ENCODE measurements around the gene AS3MT.

AS3MT gene

DNA sequence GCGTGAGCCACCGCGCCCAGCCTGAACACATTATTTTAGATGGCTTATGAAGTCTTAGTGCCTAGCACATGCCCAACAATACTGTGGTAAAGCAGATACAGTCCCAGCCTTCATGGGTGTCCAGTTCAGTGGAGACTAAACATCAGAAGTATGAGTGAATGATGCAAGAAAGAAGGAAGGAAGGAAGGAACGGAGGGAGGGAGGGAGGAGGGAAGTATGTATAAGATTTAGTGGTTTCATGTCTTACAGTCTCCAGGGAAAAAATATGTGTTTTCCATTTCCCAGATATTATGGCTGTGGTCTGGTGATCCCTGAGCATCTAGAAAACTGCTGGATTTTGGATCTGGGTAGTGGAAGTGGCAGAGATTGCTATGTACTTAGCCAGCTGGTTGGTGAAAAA, 2.9 kb downstream of the AS3MT start:
- H3K36me3 Mint-ChIP-seq (ENCODE audit: low read depth) = peaks cover 22% of the 10 kb centered on the region
- TF ChIP-seq CTCF (IDR thresholded peaks at IDR 0.05) = no peak
- H3K4me1 Mint-ChIP-seq = peaks cover 21% of the 10 kb centered on the region
- peaks cover 4% of the 10 kb centered on the region for H3K27me3 Mint-ChIP-seq (ENCODE audit: low read depth, poor library complexity)
- no peaks in the 10 kb centered on the region for H3K9me3 Mint-ChIP-seq
- H3K4me3 Mint-ChIP-seq = no peak overlapping the region
- H3K27ac Mint-ChIP-seq = no peak overlapping the region
- DNase-seq = no peak

GRCh38 chr10:102876747-102877153, 7.5 kb downstream of the AS3MT start:
- TF ChIP-seq CTCF (IDR thresholded peaks at IDR 0.05) = no peak
- Mint-ChIP-seq H3K36me3 (ENCODE audit: low read depth) (peaks cover 41% of the 10 kb centered on the region), H3K4me3 (no peak overlapping the region), H3K27ac (no peak overlapping the region), H3K9me3 (no peaks in the 10 kb centered on the region), H3K4me1 (no peaks in the 10 kb centered on the region), H3K27me3 (ENCODE audit: low read depth, poor library complexity) (no peaks in the 10 kb centered on the region)
- no peak for DNase-seq

DNA sequence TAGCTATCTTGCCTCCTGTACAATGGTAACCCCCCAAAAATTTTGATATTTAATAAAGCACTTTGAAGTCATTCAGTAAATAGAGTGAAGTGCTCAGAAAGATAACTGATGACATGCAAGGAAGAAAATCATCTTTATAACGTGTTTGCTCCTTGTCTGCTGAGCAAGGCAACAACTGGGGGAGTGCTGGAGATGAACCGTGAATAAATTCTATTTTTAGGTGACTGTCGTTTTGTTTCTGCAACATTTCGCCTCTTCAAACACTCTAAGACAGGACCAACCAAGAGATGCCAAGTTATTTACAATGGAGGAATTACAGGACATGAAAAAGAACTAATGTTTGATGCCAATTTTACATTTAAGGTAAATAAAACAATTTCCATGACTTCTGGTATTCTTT, 9.4 kb downstream of the AS3MT start:
- no peak for DNase-seq
- no peak for TF ChIP-seq CTCF (IDR thresholded peaks at IDR 0.05)
- H3K27ac Mint-ChIP-seq = no peak overlapping the region
- H3K4me3 Mint-ChIP-seq = no peak overlapping the region
- H3K9me3 Mint-ChIP-seq = no peaks in the 10 kb centered on the region
- H3K27me3 Mint-ChIP-seq (ENCODE audit: low read depth, poor library complexity) = no peaks in the 10 kb centered on the region
- H3K36me3 Mint-ChIP-seq (ENCODE audit: low read depth) = peaks cover 32% of the 10 kb centered on the region
- no peaks in the 10 kb centered on the region for H3K4me1 Mint-ChIP-seq

GRCh38 chr10:102880256-102880655, 11.0 kb downstream of the AS3MT start:
- H3K36me3 Mint-ChIP-seq (ENCODE audit: low read depth) = peaks cover 31% of the 10 kb centered on the region
- no peak overlapping the region for H3K27ac Mint-ChIP-seq
- TF ChIP-seq CTCF (IDR thresholded peaks at IDR 0.05) = no peak
- no peaks in the 10 kb centered on the region for H3K9me3 Mint-ChIP-seq
- DNase-seq = no peak
- H3K4me1 Mint-ChIP-seq = no peaks in the 10 kb centered on the region
- no peak overlapping the region for H3K4me3 Mint-ChIP-seq
- no peaks in the 10 kb centered on the region for H3K27me3 Mint-ChIP-seq (ENCODE audit: low read depth, poor library complexity)

DNA sequence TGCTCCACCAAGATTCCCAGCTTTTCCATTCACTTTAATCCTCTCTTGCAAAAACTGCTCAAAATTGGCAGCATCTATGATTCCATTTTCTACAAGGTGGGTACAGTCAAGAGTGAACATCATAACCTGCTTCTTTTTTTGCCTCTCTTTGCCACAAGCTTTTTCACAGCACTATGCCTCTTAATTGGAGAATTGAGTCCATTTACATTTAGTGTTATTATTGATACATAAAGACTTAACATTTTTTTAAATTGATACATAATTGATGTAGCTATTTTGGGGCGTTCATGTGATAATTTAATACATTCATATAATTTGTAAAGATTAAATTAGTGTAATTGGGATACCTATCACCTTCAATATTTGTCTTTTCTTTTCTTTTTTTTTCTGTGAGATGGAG, 18.8 kb downstream of the AS3MT start:
- Mint-ChIP-seq H3K4me1 (no peaks in the 10 kb centered on the region), H3K4me3 (no peak overlapping the region), H3K36me3 (ENCODE audit: low read depth) (peaks cover 51% of the 10 kb centered on the region), H3K27me3 (ENCODE audit: low read depth, poor library complexity) (no peaks in the 10 kb centered on the region), H3K27ac (no peak overlapping the region), H3K9me3 (peaks cover 5% of the 10 kb centered on the region)
- DNase-seq = no peak
- no peak for TF ChIP-seq CTCF (IDR thresholded peaks at IDR 0.05)

GRCh38 chr10:102894466-102895213, 25.4 kb downstream of the AS3MT start:
- Mint-ChIP-seq H3K27me3 (ENCODE audit: low read depth, poor library complexity) (no peaks in the 10 kb centered on the region), H3K9me3 (no peaks in the 10 kb centered on the region), H3K4me1 (no peaks in the 10 kb centered on the region), H3K36me3 (ENCODE audit: low read depth) (peaks cover 33% of the 10 kb centered on the region), H3K4me3 (no peak overlapping the region), H3K27ac (no peak overlapping the region)
- no peak for DNase-seq
- TF ChIP-seq CTCF (IDR thresholded peaks at IDR 0.05) = no peak
